GM19043 (cell line): Measurements from ENCODE around the gene CADM4.
"Not testable (repeated sequence)": the region's sequence is repeated elsewhere in the genome, so short reads cannot be mapped to it uniquely, and the experiment has no call there.

ENCODE experiments used
- ATAC-seq: cut with Tn5 transposase; IDR thresholded peaks from one replicate; pipeline ENCODE4 v1.9.1; 2021; ENCODE audit warnings: low read depth; ENCODE audit not compliant: unreplicated experiment

Gene CADM4

GRCh38 chr19:43610493-43610892, 29.2 kb downstream of the CADM4 start:
- no peak for ATAC-seq

GRCh38 chr19:43609872-43610271, 29.8 kb downstream of the CADM4 start:
- ATAC-seq, result no peak

- no peak for ATAC-seq
Measured at GRCh38 chr19:43607238-43608205, 32.1 kb downstream of the CADM4 start.

GRCh38 chr19:43606569-43607229, 33.0 kb downstream of the CADM4 start:
- ATAC-seq, result no peak

- no peak for ATAC-seq
Measured at GRCh38 chr19:43605875-43606568, 33.6 kb downstream of the CADM4 start.

GRCh38 chr19:43600326-43600725, 39.3 kb downstream of the CADM4 start:
- ATAC-seq, result not testable (repeated sequence)

GRCh38 chr19:43599635-43600295, 39.9 kb downstream of the CADM4 start:
- ATAC-seq, result no peak

GRCh38 chr19:43598445-43599240, 41.0 kb downstream of the CADM4 start:
- no peak for ATAC-seq

- no peak for ATAC-seq
Measured at GRCh38 chr19:43597876-43598275, 41.8 kb downstream of the CADM4 start.

GRCh38 chr19:43596842-43597461, 42.7 kb downstream of the CADM4 start:
- ATAC-seq, result no peak

- ATAC-seq, result peak; percentile 81
Measured at GRCh38 chr19:43595999-43596841, 43.4 kb downstream of the CADM4 start, which contains the start of the genes IRGQ and ZNF576. IRGQ (minus strand) TSS chr19:43596134; CDS start chr19:43595338, 796 bp downstream. ZNF576 (plus strand) TSS chr19:43596595; CDS start chr19:43597109, 514 bp downstream.

- no peak for ATAC-seq
Measured at GRCh38 chr19:43595605-43595998, 44.0 kb downstream of the CADM4 start.

GRCh38 chr19:43594710-43595604, 44.7 kb downstream of the CADM4 start:
- no peak for ATAC-seq

- ATAC-seq, result no peak
Measured at GRCh38 chr19:43594081-43594697, 45.5 kb downstream of the CADM4 start.

GRCh38 chr19:43592800-43593350, 46.8 kb downstream of the CADM4 start:
- no peak for ATAC-seq

- ATAC-seq, result no peak
Measured at GRCh38 chr19:43591904-43592772, 47.5 kb downstream of the CADM4 start.
